Stimulated activated CD4-positive, alpha-beta T cell treated with anti-CD3 and anti-CD28 coated beads, Interleukin-1b, Interleukin-23, amount 100 ng/mL, for 48 hours (primary cell): Measurements from ENCODE around the gene CSH2.
"Not testable (repeated sequence)": the region's sequence is repeated elsewhere in the genome, so short reads cannot be mapped to it uniquely, and the experiment has no call there.

Experiments used
- DNase-seq: peaks from one replicate; pipeline ENCODE4 v3.0.0-alpha.2; 2020

CSH2 gene

DNA sequence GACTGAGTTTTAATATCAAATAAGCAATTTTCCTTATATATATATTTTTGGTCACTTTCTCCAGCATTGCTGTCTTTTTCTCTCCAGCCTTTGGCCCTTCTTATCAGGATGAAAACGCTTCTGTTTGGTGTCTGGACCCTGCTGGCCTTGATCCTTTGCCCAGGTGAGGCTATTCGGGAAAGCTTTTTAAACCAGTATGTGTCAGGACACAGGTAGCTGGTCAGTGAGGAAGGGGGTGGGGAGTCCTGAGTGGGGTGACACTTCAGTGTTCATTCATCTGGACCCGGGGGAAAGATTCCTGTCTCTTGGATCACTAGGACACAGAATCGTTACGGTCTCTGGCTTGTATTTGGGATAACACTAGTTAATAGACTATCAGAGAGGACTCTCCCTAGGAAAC is 18.8 kb downstream of the CSH2 start:
- DNase-seq = no peak

DNA sequence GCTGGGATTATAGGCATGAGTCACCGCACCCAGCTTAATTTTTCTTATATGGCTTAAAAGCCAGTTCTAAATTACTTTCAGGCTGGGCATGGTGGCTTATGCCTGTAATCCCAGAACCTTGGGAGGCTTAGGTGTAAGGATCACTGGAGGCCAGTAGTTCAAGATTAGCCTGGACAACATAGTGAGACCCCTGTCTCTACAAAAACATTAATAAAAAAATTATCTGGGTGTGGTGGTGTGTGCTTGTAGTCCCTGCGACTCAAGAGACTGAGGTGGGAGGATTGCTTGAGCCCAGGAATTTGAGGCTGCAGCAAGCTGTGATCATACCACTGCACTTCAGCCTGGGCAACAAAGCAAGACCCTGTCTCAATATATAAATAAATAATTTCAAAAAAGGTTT is 20.2 kb downstream of the CSH2 start:
- DNase-seq = no peak

DNA sequence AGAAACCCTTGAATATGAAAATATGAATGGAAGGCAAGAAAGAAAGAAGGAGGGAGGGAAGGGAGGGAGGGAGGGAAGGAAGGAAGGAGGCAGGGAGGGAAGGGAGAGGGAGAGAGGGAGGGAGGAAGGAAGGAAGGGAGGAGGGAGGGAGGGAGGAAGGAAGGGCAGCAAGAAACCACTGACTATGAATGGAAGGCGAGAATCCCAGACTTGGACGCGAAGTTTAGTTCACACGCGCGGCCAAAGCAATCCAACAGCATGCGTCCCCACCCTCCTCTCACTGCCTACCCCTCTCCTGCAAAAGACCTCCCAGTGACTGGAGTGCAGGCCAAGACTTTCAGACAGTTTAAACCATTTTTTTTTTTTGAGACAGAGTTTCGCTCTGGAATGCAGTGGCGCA is 23.1 kb downstream of the CSH2 start:
- no peak for DNase-seq

DNA sequence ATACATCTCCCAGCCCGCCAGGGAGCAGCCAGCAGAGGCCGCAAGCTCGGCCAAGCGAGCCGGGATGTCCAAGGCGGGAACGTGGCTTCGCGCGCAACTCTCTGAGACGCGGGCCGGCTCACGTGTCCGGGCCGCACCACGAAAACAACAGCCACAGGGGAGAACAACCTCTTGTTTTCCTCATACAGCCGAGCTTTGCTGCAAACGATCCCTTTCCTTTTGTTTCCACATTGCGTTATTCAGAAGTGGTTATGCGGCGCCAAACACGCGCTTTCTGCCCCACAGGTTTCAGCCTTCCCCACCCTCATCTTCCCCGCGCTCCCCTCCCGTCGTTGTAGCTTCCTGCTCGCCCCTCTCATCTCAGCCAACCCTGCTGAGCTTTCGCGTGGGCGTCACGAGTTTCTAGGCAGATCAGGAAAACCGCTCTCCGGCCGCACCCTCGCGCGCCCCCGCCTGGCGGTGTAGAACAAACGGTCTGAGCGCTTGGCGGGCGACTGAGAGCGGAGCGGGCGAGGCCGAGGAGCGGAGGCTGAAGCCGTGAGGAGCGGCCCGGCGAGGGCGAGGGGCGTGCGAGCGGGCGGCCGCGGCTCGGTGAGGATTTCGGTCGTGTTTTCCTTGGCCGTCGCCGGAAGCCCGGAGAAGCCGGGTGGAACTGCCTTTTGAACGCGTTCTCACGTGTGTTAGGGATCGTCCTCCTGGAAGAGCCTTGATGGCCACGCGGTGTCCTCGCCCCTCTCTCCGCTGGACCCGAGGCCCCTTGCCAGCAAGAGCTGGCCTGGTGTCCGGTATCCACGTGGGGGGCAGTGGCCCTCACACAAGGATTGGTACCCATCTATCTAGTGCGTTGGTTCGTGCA is 24.4 kb downstream of the CSH2 start:
- peak; percentile 98 for DNase-seq

DNA sequence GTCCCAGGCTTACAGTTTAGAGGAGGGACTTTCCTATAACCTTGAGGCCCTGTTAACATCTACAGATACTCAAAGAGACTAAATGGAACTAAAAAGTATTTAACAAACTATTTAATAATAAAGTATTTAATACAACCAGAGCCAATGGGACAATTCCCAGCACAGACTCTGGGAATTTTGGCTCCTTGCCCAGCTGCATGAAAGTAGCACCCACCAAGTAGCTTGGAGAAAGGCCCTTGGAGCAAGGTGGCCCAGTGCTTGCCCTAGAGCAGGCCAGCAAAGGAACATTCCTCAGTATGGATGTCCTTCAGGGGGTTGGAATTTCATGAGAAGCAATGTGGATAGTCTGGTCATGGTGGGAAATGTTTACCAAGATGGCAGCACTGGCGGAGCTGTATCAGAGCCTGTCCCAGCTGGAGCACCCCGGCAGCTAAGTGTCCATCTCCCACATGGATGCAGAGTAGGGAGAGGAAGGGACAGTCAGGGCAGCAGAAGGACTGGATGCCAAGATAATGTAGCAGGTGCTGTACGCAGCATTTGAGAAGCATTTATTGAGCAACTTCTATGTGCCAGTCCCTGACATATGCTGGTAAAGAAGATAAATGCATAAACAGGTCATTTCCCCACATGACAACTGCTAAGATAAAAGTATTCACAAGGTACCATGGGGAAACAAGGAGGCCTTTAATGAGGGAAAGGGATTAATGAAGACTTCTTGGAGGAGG is 25.8 kb downstream of the CSH2 start:
- DNase-seq = no peak

DNA sequence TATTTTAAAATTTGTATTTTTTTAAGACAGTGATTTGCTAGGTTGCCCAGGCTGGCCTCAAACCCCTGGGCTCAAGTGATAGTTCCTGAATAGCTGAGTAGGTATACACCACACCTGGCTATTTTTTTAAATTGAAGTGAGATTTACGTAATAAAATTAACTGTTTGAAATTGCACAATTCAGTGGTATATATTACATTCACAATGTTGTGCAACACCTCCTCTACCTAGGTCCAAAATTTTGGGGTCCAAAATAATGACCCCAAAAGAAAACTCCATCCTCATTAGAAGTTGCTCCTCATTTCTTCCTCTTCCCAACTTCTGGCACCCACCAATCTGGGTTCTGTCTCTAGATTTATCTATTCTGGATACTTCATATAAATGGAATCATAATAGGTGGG is 28.0 kb downstream of the CSH2 start:
- DNase-seq = no peak

DNA sequence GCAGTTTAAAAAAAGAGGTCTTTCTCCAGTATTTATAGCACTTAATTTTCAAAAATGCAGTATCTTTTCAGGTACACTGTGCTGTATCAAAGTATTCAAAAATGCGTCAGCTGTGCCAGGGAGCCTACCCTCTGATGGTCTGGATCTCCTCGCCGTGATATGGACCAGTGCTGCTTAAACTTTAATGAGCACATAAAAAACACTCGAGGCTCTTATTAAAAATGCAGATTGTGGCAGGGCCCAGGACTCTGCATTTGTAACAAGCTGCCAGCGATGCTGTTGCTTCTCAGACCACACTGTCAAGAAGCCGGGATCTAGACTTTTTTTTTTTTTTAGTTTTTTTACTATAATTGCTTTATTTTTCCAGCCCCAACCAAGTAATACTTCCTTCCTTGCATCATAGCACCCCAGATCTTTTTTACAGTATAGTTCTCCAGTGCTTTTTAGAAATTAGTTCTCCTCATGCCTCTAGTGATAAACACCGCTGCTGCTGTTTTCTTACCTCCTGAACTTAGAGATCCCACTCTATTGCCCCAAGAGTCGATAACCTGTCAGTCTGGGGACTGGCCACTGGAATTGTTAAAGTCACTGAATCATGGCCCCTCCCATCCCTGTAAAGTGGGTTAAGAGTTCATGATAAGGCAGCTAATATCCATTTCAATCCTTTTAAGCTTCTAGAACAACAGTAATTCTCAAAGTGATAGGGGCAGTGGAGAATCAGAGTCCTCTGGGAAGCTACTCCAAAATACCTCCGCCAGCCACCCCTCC is 29.4 kb downstream of the CSH2 start:
- DNase-seq = no peak

DNA sequence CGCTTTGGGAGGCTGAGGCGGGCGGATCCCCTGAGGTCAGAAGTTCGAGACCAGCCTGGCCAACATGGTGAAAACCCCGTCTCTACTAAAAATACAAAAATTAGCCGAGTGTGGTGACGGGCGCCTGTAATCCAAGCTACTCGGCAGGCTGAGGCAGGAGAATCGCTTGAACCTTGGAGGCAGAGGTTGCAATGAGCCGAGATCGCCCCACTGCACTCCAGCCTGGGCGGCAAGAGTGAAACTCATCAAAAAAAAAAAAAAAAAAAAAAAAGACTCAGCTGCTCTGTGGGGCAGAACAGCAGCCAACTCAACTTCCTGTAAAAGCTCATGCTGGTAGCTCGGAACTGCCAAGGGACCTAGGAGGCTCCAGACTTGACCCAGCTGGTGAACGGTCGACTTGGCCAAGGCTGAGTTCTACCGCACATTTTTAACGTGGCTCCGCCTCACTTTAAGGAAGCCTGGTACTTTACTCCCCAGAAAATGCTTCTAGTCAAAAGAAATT is 30.0 kb downstream of the CSH2 start:
- DNase-seq = not testable (repeated sequence)

DNA sequence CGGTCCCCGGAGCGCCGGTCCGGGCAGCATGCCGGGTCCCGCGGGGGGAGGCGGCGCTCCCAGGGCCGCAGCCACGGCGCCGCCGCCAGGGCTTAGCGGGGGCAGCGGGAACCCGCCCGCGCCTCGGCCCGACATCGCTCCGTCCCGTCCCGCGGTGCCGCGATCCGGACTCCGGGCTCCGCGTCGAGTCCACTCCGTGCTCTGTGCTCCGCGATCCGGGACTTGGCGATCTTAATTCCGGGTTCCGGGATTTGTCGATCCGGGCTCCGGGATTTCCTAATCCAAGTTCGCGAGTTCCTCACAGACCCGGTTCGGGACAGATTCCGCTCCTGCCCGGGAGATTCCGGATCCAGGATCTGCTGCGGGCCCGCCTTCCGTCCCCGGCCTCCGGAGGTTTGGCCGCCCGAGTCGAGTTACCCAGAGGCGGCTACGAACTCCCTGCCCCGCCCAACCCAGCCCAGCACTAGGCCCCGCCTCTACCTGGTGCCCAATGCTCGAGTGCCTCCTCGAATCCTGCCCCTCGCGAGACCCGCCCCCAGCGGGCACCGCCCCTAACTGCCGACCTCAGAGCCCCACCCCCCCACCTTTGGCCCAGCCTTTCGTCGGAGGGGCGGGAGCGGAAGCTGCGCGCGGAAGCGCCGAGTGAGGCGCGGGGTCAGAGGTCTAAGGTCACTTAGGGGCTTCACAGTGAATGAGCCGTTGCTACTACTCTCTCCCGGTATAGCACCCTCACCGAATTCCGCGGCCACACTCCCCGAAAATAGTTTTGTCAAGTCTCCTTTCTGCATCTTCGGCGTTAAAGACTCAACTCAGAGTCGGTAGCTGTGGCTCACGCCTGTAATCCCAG is 30.7 kb downstream of the CSH2 start, which contains the start of gene SMARCD2:
Gene SMARCD2 (minus strand): TSS at position 146 of the 847 bp plus-strand sequence. CDS start 11 bp downstream, at position 135.
- DNase-seq = peak; percentile 99

DNA sequence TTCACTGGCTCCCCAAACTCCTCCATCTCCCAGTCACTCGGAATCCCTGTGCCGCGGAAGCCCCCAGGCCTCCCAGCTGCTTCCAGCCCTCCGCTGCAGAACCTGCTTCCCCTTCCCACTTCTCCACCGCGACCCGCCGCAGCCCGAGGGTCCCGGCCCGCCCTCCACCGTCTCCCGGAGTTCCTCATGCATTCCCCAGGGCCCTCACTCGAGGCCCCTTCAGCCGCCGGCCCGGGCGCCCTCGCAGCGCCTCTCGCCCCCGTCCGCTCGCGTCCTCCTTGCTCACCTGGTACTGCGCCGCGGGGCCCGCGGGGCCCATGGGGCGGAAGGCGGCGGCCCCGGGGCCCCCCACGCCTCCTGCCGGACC is 31.3 kb downstream of the CSH2 start:
- no peak for DNase-seq

DNA sequence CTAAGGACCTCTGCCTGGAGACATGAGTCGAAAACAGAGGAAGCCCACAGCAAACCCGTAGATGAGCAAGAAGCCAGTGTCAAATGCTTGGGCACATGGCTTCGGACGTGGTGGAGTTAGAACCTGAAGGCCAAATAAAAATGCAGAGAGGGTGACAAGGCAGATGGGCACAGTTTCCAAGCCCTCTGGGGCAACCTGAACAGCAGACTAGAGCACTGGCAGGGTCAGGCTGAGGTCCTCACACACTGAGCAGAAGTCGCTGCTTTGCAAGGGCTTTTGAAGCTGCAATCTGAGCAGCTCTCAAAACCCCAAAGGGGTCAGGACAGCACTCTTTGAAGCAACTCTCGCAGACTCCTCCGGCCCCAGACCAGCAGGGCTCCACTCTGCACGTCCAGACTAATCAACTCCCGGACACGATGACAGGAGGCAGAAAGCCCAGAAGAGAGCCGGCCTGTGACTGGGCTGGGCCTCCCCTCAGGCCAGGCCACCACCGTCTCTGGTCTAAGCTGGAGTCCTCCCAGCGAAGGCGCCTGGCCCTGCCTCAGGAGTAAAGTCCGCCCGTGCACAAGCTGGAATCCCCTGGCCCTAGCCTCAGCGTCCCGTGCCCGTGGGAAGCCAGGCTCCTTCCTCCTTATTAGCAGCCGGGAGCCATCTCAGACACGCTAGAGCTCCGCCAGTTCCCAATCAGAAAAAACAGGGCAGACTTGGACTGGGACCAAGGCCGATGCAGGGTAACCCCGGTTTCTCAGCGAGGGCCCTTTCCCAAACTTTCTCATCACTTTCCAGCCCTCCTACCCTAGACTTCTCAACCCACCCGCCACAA is 31.9 kb downstream of the CSH2 start:
- DNase-seq = no peak

DNA sequence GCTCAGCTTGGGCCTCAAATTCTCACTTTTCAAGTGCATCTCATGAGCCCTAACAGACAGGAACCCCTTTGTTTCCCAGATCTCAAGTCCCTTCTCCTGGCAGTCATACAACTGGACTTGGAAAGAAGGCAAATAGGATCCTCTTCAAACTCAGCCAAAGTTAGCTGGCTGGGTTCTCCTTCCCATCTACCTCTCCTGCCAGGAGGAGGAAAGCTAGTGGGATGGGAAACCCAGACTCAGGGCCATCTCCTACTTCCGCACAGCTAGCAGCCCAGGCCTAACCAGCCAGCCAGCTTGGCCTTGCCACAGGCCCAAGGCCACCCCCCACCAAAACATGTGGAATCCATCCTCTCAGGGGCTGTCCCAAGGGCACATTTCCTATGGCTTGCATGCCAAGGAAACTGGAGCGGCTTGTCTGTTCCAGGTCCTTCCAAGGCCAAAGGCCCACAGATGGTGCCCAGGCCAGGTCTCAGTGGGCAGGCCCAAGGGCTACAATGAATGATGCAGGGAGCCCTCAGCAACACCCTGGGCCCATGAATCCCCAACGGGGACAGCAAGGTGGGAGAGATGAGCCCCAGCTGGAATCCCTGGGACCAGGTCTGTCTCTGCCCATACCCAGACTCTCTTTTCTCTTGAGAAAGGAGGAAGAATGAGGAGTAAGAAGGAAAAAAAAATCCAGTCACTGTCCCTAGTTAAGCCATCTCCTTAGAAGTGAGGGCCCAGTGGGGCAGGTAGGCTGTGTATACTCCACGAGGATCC is 32.7 kb downstream of the CSH2 start:
- no peak for DNase-seq

DNA sequence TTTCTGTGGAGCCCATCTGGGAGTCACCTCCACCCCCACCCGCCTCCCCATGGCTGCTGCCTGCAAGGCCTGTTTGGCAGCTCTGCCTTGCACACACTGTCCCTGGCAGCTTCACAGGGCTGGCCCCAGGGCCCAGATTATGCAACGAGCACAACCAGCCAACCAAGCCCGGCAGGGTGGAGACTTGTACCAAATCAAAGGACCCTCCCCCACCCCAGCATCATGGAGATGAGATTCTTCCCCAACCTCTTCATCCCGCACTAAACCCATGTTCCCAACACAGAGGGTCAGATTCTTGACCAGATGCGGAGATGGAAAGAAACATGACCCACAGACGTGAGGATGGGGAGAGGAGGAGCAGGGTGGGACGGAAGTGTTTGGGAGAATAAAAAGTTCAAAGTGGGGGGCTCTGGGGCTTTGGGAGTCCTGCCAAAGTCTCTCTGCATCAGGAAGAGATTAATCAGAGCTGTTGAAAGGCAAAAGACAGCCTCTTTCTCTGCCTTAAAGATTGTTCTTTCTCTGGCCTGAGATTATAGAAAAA is 34.8 kb downstream of the CSH2 start:
- DNase-seq = no peak

DNA sequence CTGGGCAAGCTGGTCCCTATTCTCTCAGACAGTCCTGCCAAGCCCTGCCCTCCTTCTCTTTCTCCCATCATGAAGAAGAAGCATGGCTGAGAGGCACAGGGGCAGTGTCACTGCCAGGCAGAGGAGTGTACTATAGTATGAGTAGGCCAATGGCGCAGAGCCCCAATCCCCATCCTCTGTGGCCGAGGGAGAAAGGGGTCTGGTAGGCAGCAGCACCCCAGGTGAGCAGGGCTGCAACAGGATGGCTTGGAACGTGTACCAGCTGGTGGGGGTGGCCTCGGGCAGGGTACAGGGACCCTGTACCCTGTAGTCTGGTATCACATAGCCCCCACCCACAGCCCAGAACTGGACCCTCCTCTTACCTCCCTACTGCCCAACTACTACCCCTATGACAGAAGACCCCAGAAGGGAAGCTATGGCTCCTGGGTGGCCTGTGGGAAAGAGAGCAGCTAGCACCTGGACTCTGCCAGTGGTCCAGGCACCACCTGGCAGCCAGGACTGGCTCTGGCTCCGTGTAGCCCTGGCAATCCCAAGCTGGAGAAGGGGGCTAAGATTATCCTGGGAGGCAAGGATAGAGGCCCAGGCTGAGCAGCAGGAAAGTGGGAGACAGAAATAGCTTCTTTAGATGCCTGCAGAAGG is 35.4 kb downstream of the CSH2 start:
- no peak for DNase-seq

DNA sequence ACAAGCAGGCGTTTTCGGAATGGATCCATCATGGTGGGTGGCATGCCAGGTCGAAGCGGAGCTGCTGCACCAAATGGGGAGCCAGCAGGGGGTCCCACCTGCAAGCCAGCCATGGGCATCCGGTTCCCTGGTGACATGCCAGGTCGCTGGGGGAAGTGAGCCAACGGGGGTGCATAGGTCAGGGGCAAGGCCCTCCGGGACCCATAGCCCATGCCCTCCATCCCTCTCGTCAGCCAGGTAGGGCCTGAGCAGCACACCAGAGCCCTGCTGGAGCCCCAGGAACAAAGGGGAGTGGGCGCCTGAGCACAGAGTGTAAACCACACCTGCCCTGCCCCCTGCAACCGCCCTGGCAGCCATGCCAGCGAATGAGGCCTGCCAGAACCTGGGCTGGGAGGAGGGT is 36.0 kb downstream of the CSH2 start:
- no peak for DNase-seq

DNA sequence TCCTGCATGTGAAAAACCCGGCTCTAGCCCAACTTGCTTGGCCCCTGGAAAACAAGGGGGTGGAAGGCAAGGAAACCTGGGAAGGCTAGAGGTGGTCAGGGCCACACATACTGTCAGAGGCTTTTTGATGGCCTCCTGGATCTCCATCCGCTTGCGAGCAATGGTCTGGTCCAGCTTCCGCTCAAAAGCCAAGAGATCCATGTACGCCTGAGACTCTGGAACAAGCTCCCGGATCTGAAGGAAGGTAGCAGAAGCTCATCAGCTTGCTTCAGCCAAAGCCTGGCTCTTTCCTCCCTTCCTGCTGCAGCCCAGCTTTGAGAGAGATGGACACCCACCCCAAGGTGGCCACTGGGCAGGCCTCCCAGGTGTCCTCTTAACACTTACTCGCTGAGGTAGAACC is 36.7 kb downstream of the CSH2 start:
- no peak for DNase-seq

DNA sequence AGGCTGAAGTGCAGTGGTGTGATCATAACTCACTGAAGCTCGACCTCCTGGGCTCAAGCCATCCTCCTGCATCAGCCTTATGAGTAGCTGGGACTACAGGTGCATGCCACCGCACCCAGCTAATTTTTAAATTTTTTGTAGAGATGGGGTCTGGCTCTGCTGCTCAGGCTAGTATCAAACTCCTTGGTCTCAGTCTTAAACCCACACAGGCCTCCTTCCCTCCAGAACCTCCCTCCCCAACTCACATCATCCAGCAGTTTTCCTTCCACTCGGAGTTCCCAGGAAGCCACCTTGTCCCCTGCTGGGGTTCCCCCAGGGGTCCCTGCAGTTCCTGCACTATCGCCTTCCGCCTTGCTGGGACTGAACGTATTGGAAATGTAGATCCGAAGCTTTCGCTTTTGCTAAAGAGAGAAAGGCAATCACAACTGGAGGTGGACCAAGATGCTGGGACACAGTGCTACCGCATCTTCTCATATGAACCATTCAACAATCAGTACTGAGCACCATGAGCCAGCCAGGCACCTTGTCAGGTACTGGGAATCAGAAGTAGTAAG is 38.2 kb downstream of the CSH2 start:
- DNase-seq = no peak

DNA sequence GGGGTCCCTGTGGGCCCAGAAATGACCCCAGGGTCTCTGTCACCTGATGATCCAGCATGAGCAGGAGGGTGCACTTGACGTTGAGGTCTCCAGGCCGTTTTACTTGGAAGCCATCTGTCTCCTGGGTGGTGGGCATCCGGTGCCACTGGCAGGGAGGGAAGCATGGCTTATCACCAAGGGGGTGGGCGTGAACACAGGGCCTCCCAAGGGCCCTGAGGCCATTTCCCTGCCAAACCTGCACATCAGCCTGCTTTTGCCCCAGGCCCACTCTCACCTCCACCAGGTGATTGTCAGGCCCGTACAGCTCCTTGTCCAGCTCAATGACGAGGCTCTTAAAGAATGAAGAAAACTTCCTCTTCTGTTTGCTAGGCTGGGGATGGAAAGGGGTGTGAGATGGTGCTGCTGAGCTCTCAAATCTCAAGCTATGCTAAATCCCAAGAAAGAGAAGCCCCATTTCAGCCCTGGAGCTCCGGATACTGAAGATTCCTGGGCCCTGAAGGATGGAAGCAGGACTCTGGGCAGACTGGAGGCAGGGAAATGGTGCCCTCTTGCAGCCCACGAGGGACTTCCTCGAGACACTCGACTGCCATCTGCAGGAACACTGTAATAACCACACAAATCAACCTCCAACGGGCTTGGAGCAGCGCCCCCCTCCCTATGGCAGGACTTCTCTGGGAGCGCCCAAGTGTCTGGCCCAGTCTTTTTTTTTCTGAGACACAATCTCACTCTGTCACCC is 38.9 kb downstream of the CSH2 start:
- no peak for DNase-seq
